HG03135 (cell line): ENCODE results near the gene TTC8.
"Not testable (repeated sequence)": the region's sequence is repeated elsewhere in the genome, so short reads cannot be mapped to it uniquely, and the experiment has no call there.

Experiments used
- ATAC-seq: cut with Tn5 transposase; IDR thresholded peaks from one replicate; pipeline ENCODE4 v1.9.1; 2021; ENCODE audit warnings: mild to moderate bottlenecking, moderate library complexity; ENCODE audit not compliant: unreplicated experiment

The TTC8 gene

GRCh38 chr14:88824314-88825077 lies at the start of gene TTC8:
Gene TTC8, plus strand, starts transcription at chr14:88824651. Its CDS starts 57 bp downstream, at chr14:88824708.
- ATAC-seq: peak; percentile 99

GRCh38 chr14:88775532-88775931 lies 48.9 kb upstream of the TTC8 start:
- ATAC-seq: no peak

GRCh38 chr14:88785911-88786310 lies 38.5 kb upstream of the TTC8 start:
- ATAC-seq: no peak

GRCh38 chr14:88786715-88787114 lies 37.7 kb upstream of the TTC8 start:
- ATAC-seq: no peak

- not testable (repeated sequence) for ATAC-seq
Measured at GRCh38 chr14:88789573-88789972, 34.9 kb upstream of the TTC8 start.

- ATAC-seq: no peak
Measured at GRCh38 chr14:88790501-88791251, 33.8 kb upstream of the TTC8 start.

- no peak for ATAC-seq
Measured at GRCh38 chr14:88791252-88791621, 33.2 kb upstream of the TTC8 start.

GRCh38 chr14:88791629-88792472 lies 32.6 kb upstream of the TTC8 start:
- ATAC-seq: peak; percentile 18

- peak; percentile 84 for ATAC-seq
Measured at GRCh38 chr14:88792473-88793258, 31.8 kb upstream of the TTC8 start, which contains the start of gene EML5. Gene EML5, minus strand, starts transcription at chr14:88792953. Its CDS starts 450 bp downstream, at chr14:88792503.

GRCh38 chr14:88793259-88793625 lies 31.2 kb upstream of the TTC8 start:
- no peak for ATAC-seq

- ATAC-seq: no peak
Measured at GRCh38 chr14:88798156-88798555, 26.3 kb upstream of the TTC8 start.

- no peak for ATAC-seq
Measured at GRCh38 chr14:88799522-88799921, 24.9 kb upstream of the TTC8 start.

- ATAC-seq: no peak
Measured at GRCh38 chr14:88802596-88802995, 21.9 kb upstream of the TTC8 start.

- ATAC-seq: no peak
Measured at GRCh38 chr14:88804035-88804434, 20.4 kb upstream of the TTC8 start.

GRCh38 chr14:88804477-88804876 lies 20.0 kb upstream of the TTC8 start:
- no peak for ATAC-seq

- ATAC-seq: no peak
Measured at GRCh38 chr14:88808359-88808758, 16.1 kb upstream of the TTC8 start.

GRCh38 chr14:88815980-88816379 lies 8.5 kb upstream of the TTC8 start:
- ATAC-seq: no peak

GRCh38 chr14:88818018-88818417 lies 6.4 kb upstream of the TTC8 start:
- no peak for ATAC-seq

GRCh38 chr14:88819674-88820073 lies 4.8 kb upstream of the TTC8 start:
- not testable (repeated sequence) for ATAC-seq

- ATAC-seq: no peak
Measured at GRCh38 chr14:88821378-88821777, 3.1 kb upstream of the TTC8 start.

GRCh38 chr14:88821888-88822287 lies 2.6 kb upstream of the TTC8 start:
- ATAC-seq: no peak
